ENCODE data around the gene PTPRD. TPM values are rescaled to one million over a fixed set of nuclear protein-coding genes. Genes with fewer than 3 reads are reported as not detected.

Gene PTPRD
- total RNA-seq, 1 experiment from 2014 or later = 0.84 TPM

DNA sequence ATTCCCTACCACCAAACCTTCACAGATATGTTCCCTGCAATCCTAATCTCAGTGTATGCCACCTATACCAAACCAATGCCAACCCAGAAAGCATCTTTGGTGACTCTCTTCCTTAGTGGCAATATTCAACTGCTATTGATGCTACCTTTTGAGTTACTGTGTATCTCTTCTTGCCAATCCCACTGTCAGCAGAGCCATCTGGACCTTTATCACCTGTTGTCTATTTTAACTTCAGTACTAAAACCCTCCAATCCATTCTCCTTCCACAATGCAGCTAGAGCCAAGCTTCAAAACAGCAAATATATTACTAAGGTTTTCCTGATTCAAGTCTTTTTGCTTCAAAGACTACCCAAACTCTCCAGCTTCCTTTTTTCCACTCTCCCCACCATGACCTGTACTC, 2036.1 kb downstream of the PTPRD start:
- no peak for DNase-seq (ENCODE audit: low read depth)

- DNase-seq (ENCODE audit: low read depth) = no peak
These were observed 2038.0 kb downstream of the PTPRD start for GRCh38 chr9:8574846-8575245.

DNA sequence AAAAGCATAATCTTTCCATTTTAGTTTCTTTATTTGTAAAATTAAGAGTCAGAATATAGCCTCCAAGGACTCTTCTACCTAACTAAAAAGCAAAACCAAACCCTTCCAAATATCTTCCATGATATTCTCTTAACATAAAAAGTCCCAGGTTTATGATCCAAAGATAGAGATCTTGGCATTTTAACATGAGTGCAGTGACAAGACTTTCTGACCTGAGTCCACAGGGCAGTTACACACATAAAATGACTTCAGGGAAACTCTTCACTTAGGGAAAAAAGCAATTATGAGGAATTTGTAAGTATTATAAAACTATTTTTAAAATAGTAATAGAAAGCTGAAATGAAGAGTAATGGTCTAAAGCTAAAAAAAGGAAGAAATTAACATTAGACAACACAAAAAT, 2040.6 kb downstream of the PTPRD start:
- DNase-seq (ENCODE audit: low read depth) = no peak

- no peak for DNase-seq (ENCODE audit: low read depth)
These were observed 2041.2 kb downstream of the PTPRD start for GRCh38 chr9:8571643-8572042.

GRCh38 chr9:8570776-8571175, 2042.0 kb downstream of the PTPRD start:
- DNase-seq (ENCODE audit: low read depth) = no peak

DNA sequence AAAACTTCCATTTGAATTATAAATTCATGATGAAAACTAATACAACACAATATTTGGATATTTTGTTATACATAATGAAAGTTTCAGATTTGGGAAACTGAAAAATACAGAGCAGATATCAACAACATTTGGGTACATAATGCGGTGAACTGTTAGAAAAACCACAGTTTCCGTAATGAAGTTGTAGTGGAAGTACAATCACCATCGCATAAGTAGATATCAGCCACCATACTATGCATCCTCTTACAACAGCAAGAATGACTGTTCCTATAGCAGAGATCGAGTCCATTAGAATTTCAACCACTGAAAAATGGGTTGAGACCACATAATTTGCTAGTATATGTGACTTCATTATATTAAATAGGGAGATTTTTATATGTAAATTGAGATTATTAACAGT, 2043.0 kb downstream of the PTPRD start:
- DNase-seq (ENCODE audit: low read depth) = no peak

DNA sequence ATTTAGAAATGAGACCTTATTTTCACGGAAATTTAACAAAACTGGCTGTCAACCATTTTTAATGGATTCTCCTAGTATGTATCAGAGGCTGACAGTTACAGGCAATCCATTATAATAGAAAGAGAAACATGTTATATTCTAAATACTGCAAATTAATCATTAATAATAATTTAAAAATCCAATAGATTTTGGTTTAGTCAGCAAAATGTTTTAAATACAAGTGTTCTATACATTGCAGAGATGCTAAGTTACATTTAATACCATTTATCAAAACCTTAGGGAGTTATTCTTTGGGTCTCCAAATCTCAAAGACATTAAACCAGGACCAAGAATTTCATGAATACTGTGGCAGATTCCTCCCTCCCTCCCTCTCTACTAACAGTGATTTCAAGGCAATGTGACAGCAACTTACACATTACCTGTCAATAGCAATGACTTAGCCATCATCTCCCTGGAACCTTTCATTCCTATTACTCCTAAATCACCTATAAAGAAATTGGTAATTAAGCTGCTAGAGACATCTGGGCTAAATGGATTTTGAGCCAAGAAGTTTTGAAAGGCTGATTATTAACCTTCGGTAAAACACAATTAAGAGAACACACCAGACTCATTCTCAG, 2044.7 kb downstream of the PTPRD start:
- DNase-seq (ENCODE audit: low read depth) = no peak

DNA sequence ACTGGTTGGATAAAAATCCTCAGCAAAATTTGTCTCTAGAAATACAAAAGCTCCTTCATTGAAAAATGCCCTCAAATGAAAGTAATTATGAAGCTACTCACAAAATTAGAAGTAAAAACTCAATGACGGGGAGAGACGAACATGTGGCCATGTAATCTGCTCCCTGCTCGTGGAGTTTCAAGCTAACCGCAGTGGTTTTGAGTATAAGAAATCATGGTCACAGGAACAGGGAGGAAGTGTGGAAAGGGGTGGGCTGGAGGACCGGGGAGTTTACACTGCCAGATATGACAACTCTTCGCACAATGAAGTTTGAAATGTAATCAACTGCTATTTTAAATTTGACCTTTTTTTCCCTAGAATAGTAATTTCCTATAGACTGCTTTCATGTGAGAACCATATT, 2047.8 kb downstream of the PTPRD start:
- DNase-seq (ENCODE audit: low read depth) = no peak

- DNase-seq (ENCODE audit: low read depth) = no peak
These were observed 2052.0 kb downstream of the PTPRD start for GRCh38 chr9:8560560-8561525.

GRCh38 chr9:8558176-8558575, 2054.6 kb downstream of the PTPRD start:
- peak; percentile 2 for DNase-seq (ENCODE audit: low read depth)

GRCh38 chr9:8555762-8556500, 2056.9 kb downstream of the PTPRD start:
- DNase-seq (ENCODE audit: low read depth) = no peak

GRCh38 chr9:8553444-8553843, 2059.4 kb downstream of the PTPRD start:
- DNase-seq (ENCODE audit: low read depth) = no peak

GRCh38 chr9:8552732-8553131, 2060.1 kb downstream of the PTPRD start:
- DNase-seq (ENCODE audit: low read depth) = no peak

DNA sequence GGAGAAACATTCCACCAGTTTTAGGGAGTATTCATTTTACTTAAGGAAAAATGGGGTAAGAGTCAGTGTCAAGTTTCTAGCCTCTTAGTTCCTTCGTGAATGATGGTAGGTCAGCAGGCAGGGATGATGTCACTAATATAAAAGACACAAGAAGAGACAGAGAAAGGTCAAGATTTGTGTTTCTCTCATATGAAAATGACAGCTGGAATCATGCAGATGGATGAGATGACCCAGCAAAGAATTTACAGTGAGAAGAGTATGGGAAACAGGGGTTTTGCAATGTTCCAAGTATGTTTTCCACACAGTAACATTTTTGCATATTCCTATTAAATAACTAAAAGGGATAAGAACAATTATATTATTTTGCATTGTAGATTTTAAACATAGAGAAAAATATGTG, 2063.6 kb downstream of the PTPRD start:
- no peak for DNase-seq (ENCODE audit: low read depth)

DNA sequence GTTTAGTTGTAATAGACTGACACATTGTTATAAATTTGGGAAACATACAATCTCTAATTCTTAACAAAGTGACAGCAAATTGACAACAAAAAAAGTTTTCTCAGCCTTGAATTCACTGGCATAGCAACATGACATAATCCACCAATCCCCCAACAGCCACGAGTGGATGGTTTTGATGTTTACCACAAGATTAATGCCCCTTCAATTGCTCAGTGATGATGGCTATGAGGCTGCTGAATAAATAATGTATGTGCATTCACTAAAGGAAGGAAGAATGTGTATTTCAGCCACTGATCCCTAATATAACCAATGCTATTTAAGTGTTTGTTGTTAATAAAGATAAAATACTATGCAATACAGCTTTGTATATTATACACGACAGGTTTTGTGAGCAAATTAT, 2069.6 kb downstream of the PTPRD start:
- no peak for DNase-seq (ENCODE audit: low read depth)

DNA sequence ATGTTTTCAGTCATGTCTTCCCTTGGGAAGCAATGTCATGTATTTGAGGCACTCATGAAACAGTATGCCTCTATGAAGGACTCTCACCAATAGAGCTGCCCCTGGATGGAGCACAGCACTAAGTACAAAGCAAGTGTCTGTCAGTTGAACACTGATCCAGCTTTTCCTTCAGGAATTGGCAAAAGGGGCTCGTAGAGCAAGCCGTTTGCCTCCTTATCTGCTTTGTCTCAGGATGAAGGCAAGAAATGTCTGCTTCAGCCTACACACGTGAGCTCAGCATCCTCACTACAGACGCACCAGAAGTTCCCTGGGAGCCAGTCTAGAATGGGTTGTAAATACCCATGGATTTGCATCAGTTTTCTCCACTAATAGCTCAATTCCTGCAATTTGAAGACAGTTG, 2070.3 kb downstream of the PTPRD start:
- DNase-seq (ENCODE audit: low read depth) = no peak

- no peak for DNase-seq (ENCODE audit: low read depth)
These were observed 2073.1 kb downstream of the PTPRD start for GRCh38 chr9:8539681-8540197.

DNA sequence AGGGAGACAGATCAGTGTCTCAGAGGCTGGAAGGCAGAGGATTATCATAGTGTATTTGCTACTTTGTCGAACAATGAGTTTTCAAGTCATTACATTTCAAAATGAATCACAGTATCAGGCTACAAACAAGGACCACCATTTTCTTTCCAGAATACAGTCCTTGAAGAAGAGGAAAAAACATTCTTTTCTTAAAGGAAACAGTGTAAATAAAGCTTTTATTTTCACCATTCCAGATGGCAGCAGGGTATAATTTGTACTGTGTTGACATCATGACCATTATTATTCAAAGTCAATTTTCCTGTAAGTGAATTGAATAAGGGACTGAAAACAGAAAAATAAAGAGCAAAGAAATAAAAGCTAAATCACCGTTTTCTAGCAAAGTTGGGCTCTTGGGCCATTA, 2076.0 kb downstream of the PTPRD start:
- DNase-seq (ENCODE audit: low read depth) = no peak

GRCh38 chr9:8534828-8535227, 2078.0 kb downstream of the PTPRD start:
- DNase-seq (ENCODE audit: low read depth) = no peak

GRCh38 chr9:8533681-8534080, 2079.1 kb downstream of the PTPRD start:
- no peak for DNase-seq (ENCODE audit: low read depth)

DNA sequence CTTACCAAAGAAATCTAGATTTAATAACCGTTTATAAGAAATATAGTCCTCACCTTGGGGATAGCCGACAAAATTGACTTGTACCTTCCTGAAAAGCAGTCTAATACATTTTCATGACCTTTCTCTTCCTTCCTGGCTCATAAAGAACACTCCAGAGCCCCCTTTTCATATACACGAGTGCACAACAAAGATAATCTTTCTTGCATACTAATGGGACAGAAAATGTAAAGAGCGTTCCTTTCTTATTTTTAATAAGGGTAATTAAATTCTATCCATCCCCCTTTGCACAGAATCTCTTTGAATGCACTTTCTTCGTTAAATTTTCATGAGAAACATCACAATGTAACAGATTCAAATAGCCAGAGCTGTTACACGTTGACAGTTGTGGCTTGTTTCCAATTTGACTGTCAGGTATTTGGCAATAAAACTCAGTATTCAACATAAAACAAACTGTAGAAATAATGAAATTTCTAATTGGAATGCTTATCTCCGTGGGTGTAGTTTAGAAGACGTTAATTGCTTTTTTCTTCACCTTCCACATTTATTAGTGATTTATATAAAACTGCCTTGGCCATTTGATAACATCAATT, 2080.9 kb downstream of the PTPRD start:
- DNase-seq (ENCODE audit: low read depth) = no peak

GRCh38 chr9:8521112-8521511, 2091.7 kb downstream of the PTPRD start:
- DNase-seq (ENCODE audit: low read depth) = no peak
